EH (cell line): ENCODE data around the gene INPP5E.

Experiments used
- DNase-seq: peaks from one replicate; pipeline ENCODE4 v3.0.0-alpha.2; 2015; ENCODE audit warnings: low read depth

Gene INPP5E, protein sequence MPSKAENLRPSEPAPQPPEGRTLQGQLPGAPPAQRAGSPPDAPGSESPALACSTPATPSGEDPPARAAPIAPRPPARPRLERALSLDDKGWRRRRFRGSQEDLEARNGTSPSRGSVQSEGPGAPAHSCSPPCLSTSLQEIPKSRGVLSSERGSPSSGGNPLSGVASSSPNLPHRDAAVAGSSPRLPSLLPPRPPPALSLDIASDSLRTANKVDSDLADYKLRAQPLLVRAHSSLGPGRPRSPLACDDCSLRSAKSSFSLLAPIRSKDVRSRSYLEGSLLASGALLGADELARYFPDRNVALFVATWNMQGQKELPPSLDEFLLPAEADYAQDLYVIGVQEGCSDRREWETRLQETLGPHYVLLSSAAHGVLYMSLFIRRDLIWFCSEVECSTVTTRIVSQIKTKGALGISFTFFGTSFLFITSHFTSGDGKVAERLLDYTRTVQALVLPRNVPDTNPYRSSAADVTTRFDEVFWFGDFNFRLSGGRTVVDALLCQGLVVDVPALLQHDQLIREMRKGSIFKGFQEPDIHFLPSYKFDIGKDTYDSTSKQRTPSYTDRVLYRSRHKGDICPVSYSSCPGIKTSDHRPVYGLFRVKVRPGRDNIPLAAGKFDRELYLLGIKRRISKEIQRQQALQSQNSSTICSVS

DNA sequence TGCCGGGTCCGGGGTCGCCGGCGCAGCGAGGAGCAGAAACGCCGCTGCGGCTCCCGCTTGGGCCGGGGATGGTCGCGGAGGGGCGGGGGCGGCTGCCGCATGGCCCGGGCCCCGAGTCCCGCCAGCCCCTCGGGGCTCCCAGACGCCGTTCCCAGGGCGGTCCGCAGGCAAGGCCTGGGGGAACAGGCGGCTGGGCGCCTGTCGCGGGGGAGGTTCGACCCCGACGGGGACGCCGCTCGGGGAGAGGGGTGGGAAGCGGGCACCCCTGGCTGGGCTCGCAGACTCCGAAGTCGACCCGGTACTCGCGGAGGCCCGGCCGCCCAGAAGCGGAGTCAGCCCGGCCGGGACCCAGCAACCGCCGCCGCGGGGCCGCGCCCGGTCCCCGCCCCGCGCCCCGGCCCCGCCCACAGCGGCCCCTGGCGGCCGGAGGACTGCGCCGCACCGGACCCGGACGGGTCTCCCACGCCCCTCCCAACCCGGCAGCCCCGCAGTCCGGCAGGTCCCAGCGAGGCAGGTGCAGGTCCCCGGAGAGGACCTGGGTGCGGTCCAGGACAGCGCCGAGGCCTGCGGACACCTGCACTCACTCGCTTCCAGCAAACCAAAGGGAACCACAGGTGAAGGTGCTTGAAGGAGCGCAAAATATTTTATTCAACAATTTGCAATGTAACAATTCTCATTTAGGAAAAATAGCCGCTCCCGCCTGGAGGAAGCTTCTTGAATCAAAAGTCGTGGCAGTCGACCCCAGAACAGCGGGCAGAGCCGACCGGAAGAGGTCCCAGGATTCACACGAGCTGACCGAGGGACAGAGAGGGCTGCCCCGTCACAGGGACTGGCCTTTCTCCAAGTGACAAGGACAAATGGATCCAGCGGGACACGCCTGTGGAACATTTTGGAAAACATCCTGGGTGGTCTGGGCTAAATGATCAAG lies at the start of gene INPP5E:
TSS of gene INPP5E (minus strand) at position 365 of the 928 bp plus-strand sequence. CDS start 426 bp downstream, outside the sequence.
- DNase-seq: peak; percentile 65

DNA sequence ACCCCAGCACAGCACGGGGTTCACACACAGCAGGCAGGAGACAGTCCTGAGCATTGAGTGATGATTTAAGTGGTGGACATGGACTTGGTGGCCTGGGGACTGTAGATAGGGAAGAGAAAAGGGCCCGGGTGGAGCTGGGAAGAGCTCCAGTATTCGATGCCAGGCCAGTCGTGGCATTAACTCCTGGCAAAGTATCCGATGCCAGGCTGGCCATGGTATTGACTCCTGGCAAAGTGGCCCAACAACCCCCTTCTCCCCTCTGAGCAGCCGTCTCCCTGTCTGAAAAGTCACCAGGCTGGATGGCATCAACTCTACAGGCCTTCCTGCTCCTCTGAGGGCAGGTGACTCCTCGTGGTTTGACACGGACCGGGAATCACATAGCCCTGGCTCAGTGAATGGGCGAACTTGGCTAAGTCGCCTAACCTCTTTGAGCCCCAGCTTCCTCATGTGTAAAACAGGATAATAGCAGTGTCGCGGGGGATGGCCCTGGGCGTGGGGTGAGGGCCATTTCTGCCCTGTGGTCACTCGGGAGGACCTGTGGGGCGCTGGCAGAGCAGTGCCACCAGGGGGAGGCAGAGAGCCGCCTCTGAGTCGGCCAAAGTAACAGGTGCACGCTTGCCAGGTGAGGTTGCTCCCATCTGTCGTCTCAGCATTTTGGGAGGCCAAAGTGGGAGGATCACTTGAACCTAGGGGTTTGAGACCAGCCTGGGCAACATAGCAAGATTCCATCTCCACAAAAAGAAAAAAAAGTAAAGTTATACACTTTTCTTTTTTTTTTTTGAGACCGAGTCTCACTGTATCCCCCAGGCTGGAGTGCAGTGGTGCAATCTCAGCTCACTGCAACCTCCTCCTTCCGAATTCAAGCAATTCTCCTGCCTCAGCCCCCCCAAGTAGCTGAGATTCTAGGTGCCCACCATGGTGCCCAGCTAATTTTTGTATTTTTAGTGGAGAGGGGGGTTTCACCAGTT lies 48.9 kb upstream of the INPP5E start:
- DNase-seq: peak; percentile 49

DNA sequence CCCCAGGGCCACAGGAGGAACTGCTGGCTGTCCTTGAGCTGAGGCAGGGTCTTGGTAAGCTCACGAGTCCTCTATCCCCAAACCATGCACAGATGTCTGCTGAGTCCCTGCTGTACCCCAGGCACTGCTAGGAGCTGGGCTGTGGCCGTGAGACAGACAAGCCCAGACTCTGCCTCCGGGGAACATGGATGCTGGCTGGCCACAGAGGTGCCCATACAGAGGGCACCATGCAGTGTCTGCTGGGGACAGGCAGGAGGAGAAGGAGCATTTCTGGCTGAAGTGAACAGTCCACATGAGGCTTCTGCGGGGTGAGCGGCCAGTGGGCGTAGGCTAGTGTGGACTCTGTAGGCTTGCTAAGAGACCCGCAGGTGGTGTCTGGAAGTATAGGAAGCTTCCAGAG lies 48.0 kb upstream of the INPP5E start:
- no peak for DNase-seq

DNA sequence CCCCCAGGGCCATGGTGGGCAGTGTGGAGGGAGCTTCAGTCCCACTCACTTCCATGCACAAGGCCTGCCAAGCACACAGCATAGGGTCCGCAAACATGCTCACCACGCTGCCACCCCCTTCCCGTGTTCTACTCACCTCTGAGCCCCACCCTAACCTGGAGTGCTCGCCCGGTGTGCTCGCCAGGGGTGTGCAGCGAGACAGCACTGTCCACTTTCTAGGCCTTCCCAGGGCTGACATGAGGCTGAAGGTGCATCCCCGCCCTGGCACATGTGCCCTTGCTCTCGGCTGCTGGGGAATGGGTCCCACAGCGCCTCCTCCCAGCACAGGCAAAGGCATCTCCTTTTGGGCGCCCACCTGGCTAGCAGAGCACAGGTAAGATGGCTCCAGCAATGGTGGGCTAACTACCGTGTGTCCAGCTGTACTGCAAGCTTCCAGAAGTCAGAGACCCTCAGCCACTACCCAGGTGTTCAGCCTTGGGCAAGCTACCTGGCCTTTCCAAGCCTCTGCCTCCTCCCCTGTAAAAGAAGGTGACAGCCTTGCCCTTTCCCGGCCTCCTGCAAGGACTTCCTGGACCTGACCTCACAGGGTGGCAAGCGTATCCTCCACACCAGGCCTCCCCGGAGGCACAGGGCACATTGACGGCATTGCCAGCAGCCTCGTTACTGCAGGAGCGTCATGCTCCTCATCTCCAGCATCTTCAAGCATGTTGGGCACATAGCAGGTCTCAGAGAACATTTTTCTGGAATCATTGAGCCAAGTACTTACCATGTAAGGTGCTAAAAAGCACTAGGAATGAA lies 47.4 kb upstream of the INPP5E start:
- DNase-seq: no peak

DNA sequence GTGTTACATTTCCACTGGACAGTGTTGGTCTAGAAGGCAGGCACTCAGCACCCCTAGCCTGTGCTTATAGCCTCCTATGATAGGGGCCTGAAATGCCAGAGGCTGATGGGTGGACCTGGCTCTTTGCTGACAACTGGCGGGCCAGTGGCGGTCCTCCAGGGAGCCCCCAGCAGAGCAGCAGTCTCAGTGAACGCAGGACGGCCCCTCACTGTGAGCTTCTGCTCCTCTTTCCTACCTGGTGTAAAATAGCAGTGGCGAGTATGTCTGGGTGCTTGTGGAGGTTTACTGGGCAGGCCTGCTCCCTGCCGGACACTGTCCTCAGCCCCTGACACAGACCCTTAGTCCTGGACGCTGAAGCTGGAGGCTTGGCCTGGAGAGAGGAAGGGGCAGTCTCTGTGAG lies 46.5 kb upstream of the INPP5E start:
- DNase-seq: no peak

DNA sequence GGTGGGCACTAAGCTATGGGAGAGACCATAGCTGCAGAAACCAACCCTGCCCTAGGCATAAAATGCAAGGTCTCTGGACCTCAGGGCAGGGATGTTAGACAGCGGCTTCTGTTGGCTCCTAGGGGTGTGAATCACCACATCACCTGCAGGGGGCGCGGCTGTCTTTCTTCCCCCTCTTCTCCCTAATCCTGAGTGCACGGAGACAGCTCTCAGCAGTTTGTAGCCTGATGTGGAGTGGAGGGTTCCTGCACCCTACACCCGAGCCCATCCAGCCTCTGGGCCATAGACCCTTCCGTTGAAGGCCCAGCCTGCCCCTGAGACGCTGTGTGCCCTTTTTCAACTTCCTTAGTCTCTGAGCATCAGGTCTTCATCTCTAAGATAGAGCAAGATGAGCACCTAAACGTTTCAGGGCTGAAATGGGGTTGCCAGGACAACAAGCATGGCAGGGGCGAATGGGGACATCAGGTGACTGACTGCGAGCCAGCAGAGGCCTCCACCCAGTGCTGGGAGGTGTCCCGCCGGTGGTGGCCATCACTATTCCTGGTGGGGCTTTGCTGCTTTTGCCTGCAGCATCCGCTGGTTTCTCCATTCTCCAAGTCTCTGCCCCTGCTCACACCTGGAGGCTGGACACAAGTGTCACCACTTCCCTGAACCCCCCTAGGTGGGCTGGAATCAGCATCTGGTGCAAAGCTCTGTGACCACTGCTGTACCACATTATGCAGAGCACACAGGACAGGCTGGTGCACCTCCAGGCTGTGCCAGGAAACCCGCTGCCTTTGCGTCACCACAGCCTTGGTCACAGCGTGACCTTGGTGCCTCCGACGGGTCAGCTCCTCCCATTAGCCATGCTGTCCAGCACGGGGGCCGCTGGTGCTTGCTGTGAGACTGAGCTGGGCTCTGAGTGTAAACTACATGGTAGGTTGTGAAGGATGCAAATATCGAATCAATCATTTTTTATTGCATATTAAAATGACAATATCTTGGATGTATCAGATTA lies 45.7 kb upstream of the INPP5E start:
- peak; percentile 80 for DNase-seq

DNA sequence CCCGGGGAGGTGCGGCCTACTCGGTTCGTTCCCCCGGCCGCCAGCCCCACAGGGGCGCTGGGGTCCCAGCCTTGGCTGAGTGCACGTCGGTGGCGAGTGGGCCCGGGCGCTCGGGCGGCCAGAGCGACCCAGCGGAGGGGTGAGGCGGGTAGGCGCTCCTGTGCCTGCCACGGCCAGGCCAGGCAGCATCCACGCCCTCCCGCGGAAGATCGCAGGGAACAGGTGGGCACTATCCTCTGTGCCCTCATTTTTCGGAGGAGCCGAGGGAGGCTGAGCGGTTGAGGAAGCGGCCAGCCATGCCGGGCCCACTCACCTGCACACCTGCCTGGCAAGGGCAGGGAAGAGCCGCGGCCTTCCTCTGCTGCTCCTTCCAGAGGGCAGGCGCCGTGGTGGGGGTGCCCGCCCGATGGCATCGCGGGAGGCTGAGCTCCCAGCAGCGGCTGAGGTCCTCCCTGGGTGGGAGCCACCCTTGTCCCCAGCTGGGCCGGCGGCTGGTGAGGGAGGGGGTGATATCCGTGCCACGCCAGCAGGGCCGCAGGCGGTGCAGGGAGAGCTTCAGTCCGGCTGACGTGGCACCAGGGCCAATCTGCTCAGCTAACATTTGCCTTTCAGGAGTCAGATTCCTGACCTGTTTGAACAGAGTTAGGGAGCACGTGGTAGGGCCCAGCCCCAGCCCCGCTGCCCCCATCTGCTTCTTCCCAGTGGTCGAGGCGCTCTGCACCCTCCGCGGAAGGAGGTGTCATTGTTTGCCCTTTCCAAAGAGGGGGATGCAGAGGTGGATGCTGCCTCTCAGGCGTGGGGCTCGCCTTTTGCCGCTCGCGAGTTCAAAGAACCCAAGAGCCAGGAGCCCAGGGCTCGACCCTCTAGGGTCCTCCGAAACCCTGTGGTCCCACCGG lies 44.8 kb upstream of the INPP5E start:
- peak; percentile 49 for DNase-seq

DNA sequence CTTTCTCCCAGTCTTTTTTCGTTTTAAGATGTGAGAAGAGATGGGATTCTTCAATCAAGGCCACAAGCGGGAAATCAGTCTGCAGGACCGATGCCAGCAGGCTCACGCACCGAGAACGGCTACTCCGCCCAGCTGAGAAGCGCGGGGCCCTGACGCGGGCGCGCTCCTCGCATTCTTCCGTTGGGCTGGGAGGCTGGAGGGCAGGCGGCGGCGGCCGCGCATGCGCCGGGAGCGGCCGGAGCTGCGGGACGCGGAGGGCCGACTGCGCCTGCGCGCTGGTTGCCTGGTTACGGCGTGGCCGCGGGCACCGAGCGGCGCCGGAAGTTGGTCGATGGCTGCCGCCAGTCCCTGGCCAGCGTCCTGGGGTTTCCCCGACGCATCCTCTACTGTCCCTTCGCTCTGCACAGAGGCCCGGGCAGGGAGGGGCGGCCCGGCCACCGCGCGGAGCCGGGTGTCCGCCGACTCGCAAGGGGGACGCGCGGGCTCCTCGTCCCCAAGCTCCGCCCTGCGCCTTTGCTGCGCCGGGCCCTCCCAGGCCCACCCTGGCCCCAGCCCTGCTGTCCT lies 44.0 kb upstream of the INPP5E start:
- DNase-seq: peak; percentile 91

DNA sequence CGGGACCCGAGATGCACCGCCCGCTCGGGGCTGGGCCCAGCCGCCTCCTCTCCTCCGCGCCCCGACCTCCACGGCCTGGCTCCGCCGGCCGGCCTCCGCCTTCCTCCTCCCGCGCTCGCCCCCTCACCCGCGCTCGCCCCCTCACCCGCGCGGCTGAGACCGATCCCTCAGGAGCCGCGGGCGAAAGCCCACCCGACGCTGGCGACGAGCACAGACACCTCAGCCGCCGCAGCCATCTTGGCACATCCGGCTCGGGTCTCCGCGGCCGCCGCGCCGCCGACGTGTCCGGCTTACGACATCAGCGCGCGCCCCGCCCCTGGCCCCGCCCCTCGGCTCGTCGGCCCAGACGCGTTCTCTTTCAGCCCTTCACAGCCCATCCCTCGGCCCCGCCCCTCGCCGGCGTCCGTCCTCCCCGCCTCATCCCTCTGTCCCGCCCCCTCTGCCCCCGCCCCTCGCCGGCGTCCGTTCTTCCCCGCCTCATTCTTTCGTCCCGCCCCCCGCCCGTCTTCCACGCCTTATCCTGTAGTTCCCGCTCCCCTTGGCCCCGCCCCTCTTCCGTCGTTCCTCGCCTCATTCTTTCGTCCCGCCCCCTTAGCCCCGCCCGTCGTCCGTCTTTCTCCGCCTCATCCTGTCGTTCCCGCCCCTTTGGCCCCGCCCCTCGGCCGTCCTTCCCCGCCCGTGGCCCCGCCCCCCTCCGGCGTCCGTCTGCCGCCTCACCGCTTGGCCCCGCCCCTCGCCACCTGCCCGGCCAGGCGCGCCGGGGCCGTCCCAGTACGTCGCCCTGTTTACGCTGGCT lies 43.3 kb upstream of the INPP5E start, which contains the start of gene SEC16A:
TSS of gene SEC16A (minus strand) at position 248 of the 796 bp plus-strand sequence. CDS start 5,425 bp downstream, outside the sequence.
- peak; percentile 98 for DNase-seq

DNA sequence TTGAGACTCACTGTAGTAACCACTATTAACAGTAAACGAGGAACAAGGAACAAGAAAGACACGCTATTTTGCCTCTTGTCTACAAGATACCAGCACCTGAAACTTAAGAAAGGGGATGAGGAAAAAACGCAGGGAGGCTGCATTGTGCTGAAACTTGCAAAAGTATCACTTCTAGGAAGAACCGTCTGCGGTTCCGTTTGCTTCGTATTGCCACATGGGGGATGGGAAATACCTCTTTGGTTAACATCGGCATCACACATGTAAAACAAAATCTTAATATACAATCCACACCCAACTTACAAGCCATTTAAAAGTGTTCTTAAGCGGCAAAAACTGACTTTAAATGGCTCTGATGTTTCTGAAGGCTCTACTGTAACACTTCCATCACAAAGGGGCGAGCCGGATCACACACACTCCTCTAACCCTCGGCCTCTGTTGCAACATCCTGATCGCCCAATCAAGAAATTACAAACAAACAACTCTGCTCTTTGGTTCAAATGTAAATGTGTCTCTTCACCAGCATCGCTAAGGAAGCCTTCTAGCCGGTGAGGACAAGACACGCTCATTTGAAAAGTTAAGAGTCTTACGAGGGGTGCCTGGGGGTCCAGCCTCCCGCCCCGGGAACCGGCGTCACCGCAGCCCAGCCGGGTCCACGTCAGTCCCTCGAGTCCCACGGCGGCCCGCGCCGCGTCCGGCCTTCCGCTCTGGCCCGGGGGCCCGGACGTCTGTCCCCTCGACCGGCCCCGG lies 42.6 kb upstream of the INPP5E start:
- peak; percentile 51 for DNase-seq

DNA sequence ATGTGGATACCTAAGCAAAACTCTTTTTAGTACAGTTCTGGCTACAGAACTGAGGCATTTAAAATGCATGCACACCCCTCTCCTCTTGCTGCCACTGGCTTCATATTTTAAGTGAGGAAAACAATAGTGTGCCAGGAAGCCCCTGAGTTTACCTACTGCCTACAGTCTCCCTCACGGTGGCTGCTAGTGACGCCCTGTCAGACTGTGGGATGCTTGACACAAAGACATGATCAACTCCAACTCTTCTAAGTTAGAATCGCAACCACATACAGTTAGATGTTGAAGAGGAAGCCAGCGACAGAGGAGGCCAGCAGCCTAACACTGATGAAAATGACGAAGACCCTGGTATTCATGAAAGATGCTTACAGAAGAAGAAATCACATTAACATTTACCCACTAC lies 41.9 kb upstream of the INPP5E start:
- no peak for DNase-seq

DNA sequence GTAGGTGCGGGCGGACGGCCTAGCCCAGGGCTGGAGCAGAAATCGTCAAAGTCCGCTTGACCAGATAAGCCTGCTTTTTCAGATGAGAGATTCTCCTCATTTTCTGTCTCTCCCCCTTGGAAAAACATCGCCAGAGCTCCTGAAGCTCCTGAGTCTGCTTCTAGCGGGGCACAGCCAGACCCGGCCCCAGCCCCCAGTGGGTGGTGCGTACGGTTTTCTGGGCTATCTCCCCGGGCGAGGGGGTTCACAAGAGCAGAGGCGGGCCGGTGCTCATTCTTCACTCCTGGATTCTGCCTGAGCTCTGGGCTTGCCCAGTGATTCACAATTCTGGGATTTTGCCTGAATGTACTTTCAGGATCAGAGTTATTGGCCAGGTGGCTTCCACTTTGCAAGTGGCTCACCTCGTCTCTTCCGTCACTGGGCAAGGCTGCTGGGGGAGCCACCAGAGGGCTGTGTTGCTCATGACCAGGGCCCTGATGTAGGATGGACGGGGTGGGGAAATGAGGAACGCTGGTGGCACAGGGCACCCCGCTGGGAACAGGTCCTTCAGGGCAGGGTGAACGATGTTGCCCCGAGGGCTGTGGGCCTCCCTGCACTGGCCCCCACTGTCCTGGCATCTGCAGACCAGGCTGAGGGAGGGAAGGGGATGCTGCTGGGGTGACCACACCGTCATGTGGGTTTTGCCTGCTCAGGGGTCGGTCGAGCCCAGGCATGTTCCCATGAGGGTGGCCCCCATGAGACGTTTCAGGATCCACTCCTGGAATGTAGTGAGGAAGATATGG lies 36.9 kb upstream of the INPP5E start:
- no peak for DNase-seq

DNA sequence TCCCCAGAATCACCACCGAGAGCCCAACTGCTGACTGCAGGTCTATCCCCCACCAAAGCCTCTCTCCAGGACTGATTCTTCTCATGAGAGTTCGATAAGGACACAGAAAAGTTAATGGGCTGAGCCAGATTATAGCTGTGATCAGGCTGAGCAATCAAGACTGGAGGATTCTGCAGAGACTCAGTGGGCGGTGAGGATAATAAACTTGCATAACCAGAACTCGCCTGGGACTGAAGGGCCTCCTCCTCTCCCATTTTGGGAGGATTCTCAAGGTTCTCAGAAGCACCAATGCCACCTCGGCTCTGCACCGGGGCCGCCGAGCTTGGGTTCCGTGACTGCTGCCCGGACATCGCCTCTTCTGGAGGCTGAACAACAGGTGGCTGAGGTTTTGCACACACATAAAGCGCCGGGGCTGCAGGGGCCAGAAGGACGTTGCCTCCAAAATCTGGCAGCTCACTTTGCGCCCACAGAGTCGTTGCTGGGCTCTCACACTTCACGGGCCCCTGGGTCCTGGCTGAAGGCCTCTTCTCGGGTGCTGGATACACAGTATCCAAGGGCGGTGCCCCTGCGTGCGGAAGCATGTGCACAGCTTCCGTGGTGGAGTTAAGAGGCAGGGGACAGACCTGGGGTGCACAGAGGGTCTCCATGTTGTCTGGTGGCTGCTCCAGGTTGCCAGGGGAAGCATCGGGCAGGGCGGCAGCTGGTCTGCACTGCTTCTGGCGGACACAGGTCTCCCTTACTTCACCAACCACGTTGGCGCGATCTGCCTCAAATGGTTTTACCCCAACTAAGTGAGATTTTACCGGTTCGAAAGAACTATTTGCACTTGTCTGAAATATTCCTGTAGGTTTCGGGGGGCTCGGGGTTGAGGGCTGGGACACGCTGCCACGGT lies 35.6 kb upstream of the INPP5E start:
- DNase-seq: no peak

DNA sequence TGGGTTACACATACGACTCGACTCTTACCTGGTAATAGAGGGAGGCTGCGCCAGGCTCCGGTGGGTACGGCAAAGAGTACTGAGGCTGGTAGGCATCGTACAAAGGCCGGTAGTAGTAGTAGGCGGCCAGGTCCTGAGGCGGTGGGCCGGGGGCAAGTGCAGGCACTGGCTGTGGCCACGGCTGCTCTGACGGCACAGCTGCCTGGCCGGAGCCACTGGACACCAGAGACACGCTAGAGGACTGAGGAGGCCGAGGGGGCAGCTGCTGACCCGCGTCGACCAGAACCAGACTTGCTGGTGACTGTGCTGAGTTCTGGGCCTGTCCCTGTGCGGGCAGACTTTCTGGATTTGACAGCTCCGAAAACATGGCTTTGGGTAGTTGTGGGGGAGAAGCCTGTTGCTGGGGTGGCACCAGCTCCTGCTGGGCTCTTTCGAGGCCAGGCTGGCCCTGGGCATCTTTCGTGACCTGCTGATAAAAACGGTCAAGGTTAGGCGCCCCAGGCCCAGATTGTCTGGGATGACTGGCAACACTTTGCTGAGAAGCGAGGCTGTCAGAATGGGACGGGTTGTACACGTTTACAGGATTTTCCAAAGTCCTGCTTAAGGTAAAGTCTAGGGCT lies 34.5 kb upstream of the INPP5E start:
- no peak for DNase-seq
